Endodermal cell (in vitro differentiated cells): ENCODE data around the gene NLK. TPM values are rescaled to one million over a fixed set of nuclear protein-coding genes. Genes with fewer than 3 reads are reported as not detected.
"Not testable (repeated sequence)": the region's sequence is repeated elsewhere in the genome, so short reads cannot be mapped to it uniquely, and the experiment has no call there.

Experiments used
- DNase-seq: peaks from one replicate; pipeline ENCODE4 v3.0.0-alpha.2; 2017
- H3K27ac ChIP-seq: 2 replicates; pipeline ENCODE4 v1.5.1; 2013; ENCODE audit warnings: mild to moderate bottlenecking, low read depth, low read length, moderate library complexity
- H3K27me3 ChIP-seq: 2 replicates; pipeline ENCODE4 v1.6.1; 2013; ENCODE audit warnings: mild to moderate bottlenecking, low read length, moderate library complexity; ENCODE audit not compliant: insufficient read depth, control insufficient read depth, poor library complexity, severe bottlenecking
- H3K36me3 ChIP-seq: 2 replicates; pipeline ENCODE4 v1.7.0; 2013; ENCODE audit warnings: mild to moderate bottlenecking, low read length, moderate library complexity; ENCODE audit not compliant: control insufficient read depth, insufficient read depth
- H3K4me1 ChIP-seq: one replicate; pipeline ENCODE4 v1.7.0; 2013; ENCODE audit warnings: low read length; ENCODE audit not compliant: control insufficient read depth, insufficient read depth
- H3K4me3 ChIP-seq: 2 replicates; pipeline ENCODE4 v1.5.1; 2013; ENCODE audit warnings: mild to moderate bottlenecking, low read length, moderate library complexity
- H3K9ac ChIP-seq: 2 replicates; pipeline ENCODE4 v1.6.1; 2013; ENCODE audit warnings: mild to moderate bottlenecking, low read length, moderate library complexity; ENCODE audit not compliant: poor library complexity, severe bottlenecking; ENCODE audit errors: extremely low read depth
- H3K9me3 ChIP-seq: 2 replicates; pipeline ENCODE4 v1.6.1; 2013; ENCODE audit warnings: mild to moderate bottlenecking, low read length, moderate library complexity; ENCODE audit not compliant: control insufficient read depth
- H3K27ac Mint-ChIP-seq: 2 replicates; pipeline ENCODE4 v1.8.0; 2020; ENCODE audit warnings: mixed read lengths
- H3K27me3 Mint-ChIP-seq: 2 replicates; pipeline ENCODE4 v1.8.0; 2021; ENCODE audit warnings: mild to moderate bottlenecking, mixed read lengths; ENCODE audit not compliant: insufficient read depth
- H3K36me3 Mint-ChIP-seq: 2 replicates; pipeline ENCODE4 v1.8.0; 2020; ENCODE audit warnings: low read depth, mixed read lengths
- H3K4me1 Mint-ChIP-seq: 2 replicates; pipeline ENCODE4 v1.8.0; 2020; ENCODE audit warnings: mixed read lengths
- H3K4me3 Mint-ChIP-seq: 2 replicates; pipeline ENCODE4 v1.8.0; 2020; ENCODE audit warnings: mild to moderate bottlenecking, moderate library complexity, mixed read lengths
- H3K9me3 Mint-ChIP-seq: 2 replicates; pipeline ENCODE4 v1.8.0; 2020; ENCODE audit warnings: mild to moderate bottlenecking, mixed read lengths
- CTCF ChIP-seq: fragments of 200-600 bp; sonication (generic); conservative IDR thresholded peaks from 2 replicates; pipeline ENCODE4 v1.5.0; 2021; ENCODE audit warnings: antibody characterized with exemption, mild to moderate bottlenecking
- WGBS, 2 experiments: methylation state at CpG; one replicate each; pipeline versions ENCODE4 v1.1.5 to v1.1.7; 2013; ENCODE audit warnings: missing lambda C conversion rate in 2 of 2, mixed read lengths in 1 of 2; ENCODE audit not compliant: insufficient coverage in 1 of 2, insufficient read length in 1 of 2; 5-methylcytosine and 5-hydroxymethylcytosine counted together
- total RNA-seq, 2 donors: library from RNA; stranded (reverse); fragmentation: NEBNext Ultra II Directional in 1 of 2; extraction: Animal tissue kit (Norgen Biotek cat#: 25700) in 1 of 2; gene quantifications; 2 replicates in 1 of 2; 3 replicates in 1 of 2; pipeline ENCODE4 v1.2.1, GENCODE V29; 2021

Gene NLK
- total RNA-seq, 2 donors from 2014 or later, result 49.2 to 50.3 TPM

GRCh38 chr17:28232966-28233870 lies 190.7 kb downstream of the NLK start:
- not testable (repeated sequence) for H3K4me1 ChIP-seq, H3K27me3 Mint-ChIP-seq, H3K27me3 ChIP-seq, H3K4me3 Mint-ChIP-seq, H3K9me3 ChIP-seq, H3K27ac ChIP-seq, DNase-seq, H3K9me3 Mint-ChIP-seq, H3K4me3 ChIP-seq, H3K36me3 Mint-ChIP-seq, H3K9ac ChIP-seq, H3K27ac Mint-ChIP-seq, H3K36me3 ChIP-seq
- H3K4me1 Mint-ChIP-seq, result peaks cover 28% of the 10 kb centered on the region
- whole genome bisulfite sequencing, 2 experiments, result 71 to 91% methylated on average over 8 to 19 of the region's 21 CpGs
- peak; percentile 72 for TF ChIP-seq CTCF

GRCh38 chr17:28233872-28234856 lies 191.7 kb downstream of the NLK start:
- WGBS, 2 experiments, result 86 to 96% methylated on average over 19 to 22 of the region's 22 CpGs
- not testable (repeated sequence) for H3K4me1 ChIP-seq, DNase-seq, H3K36me3 Mint-ChIP-seq, H3K4me3 Mint-ChIP-seq, H3K27me3 Mint-ChIP-seq, H3K27ac ChIP-seq, H3K4me3 ChIP-seq, H3K9me3 Mint-ChIP-seq, H3K36me3 ChIP-seq, H3K27me3 ChIP-seq, H3K9me3 ChIP-seq, H3K9ac ChIP-seq, H3K27ac Mint-ChIP-seq
- TF ChIP-seq CTCF, result peak; percentile 52
- peaks cover 23% of the 10 kb centered on the region for H3K4me1 Mint-ChIP-seq

GRCh38 chr17:28235066-28235700 lies 192.7 kb downstream of the NLK start:
- not testable (repeated sequence) for H3K4me1 ChIP-seq, DNase-seq, H3K4me3 ChIP-seq, H3K9me3 Mint-ChIP-seq, H3K36me3 Mint-ChIP-seq, H3K27me3 Mint-ChIP-seq, H3K27ac ChIP-seq, H3K27me3 ChIP-seq, H3K9me3 ChIP-seq, H3K4me3 Mint-ChIP-seq, H3K27ac Mint-ChIP-seq, H3K36me3 ChIP-seq, H3K9ac ChIP-seq
- peaks cover 18% of the 10 kb centered on the region for H3K4me1 Mint-ChIP-seq
- WGBS, 2 experiments, result 84 to 89% methylated on average over 6 to 12 of the region's 12 CpGs

GRCh38 chr17:28236033-28236653 lies 193.7 kb downstream of the NLK start:
- not testable (repeated sequence) for H3K9ac ChIP-seq, H3K9me3 Mint-ChIP-seq, H3K36me3 ChIP-seq, H3K4me1 Mint-ChIP-seq, H3K27me3 Mint-ChIP-seq, H3K4me3 Mint-ChIP-seq, H3K4me1 ChIP-seq, H3K27me3 ChIP-seq, H3K4me3 ChIP-seq, H3K27ac ChIP-seq, H3K36me3 Mint-ChIP-seq, H3K27ac Mint-ChIP-seq, DNase-seq, H3K9me3 ChIP-seq
- 88 to 100% methylated on average over 6 to 13 of the region's 13 CpGs for WGBS, 2 experiments
